B cell (primary cell): ENCODE data around the gene THEM5. TPM values are rescaled to one million over a fixed set of nuclear protein-coding genes. Genes with fewer than 3 reads are reported as not detected.

Experiments
- ATAC-seq: fragments of 200-7000 bp; cut with Tn5 transposase; one replicate; pipeline ENCODE4 v1.10.0; 2021; ENCODE audit warnings: low read depth, mild to moderate bottlenecking, moderate number of reproducible peaks, moderate library complexity
- CTCF ChIA-PET: fragments of 350-600 bp; sonication (Branson Sonifier 250); formaldehyde crosslinking; loops from one replicate; lab custom pipeline; 2021; ENCODE audit warnings: antibody characterized with exemption, inconsistent platforms; lab: Charles Lee
- POLR2A ChIA-PET: fragments of 350-600 bp; sonication (Branson Sonifier 250); formaldehyde crosslinking; loops from one replicate; lab custom pipeline; 2021; ENCODE audit warnings: antibody characterized with exemption; lab: Charles Lee
- DNase-seq: peaks from one replicate; pipeline ENCODE4 v3.0.0; 2013
- H2AFZ ChIP-seq: 2 replicates; pipeline ENCODE4 v1.6.1; 2012; ENCODE audit warnings: mild to moderate bottlenecking, low read depth, low read length; ENCODE audit not compliant: insufficient read depth, poor library complexity, severe bottlenecking
- H3K27ac ChIP-seq, 2 donors: 1 replicate in 1 of 2; 2 replicates in 1 of 2; pipeline ENCODE4 v1.5.1; 2012 to 2013; ENCODE audit warnings: low read length in 2 of 2, mild to moderate bottlenecking in 2 of 2, moderate library complexity in 1 of 2
- H3K27me3 ChIP-seq, 4 experiments: fragments of 200-600 bp in 1 of 4; sonication (generic) in 1 of 4; replicated peaks in 1 of 4; 1 replicate in 2 of 4; 2 replicates in 2 of 4; pipeline versions ENCODE4 v1.6.1 to v1.7.0; 2013 to 2016; ENCODE audit warnings: low read length in 3 of 4, mild to moderate bottlenecking in 2 of 4, mixed read lengths in 1 of 4, moderate library complexity in 1 of 4; ENCODE audit not compliant: insufficient read depth in 4 of 4, control insufficient read depth in 3 of 4; ENCODE audit errors: control extremely low read depth in 1 of 4
- H3K36me3 ChIP-seq, 2 experiments: replicated peaks in 1 of 2; 1 replicate in 1 of 2; 2 replicates in 1 of 2; pipeline versions ENCODE4 v1.6.1 to v1.7.1; 2013; ENCODE audit warnings: low read length in 1 of 2; ENCODE audit not compliant: insufficient read depth in 2 of 2, control insufficient read depth in 1 of 2; ENCODE audit errors: control extremely low read depth in 1 of 2, extremely low read depth in 1 of 2
- H3K4me1 ChIP-seq, 2 donors: fragments of 200-600 bp in 1 of 2; sonication (generic) in 1 of 2; 1 replicate in 1 of 2; 2 replicates in 1 of 2; pipeline versions ENCODE4 v1.5.1 to v1.6.1; 2013 to 2017; ENCODE audit warnings: low read length in 2 of 2; ENCODE audit not compliant: control insufficient read depth in 2 of 2, insufficient read depth in 2 of 2
- H3K4me2 ChIP-seq: replicated peaks from 2 replicates; pipeline ENCODE3; 2012; ENCODE audit warnings: mild to moderate bottlenecking, low read depth, low read length; ENCODE audit not compliant: poor library complexity, severe bottlenecking
- H3K4me3 ChIP-seq, 5 experiments: fragments of 200-600 bp in 1 of 5; sonication (generic) in 1 of 5; 1 replicate in 3 of 5; 2 replicates in 2 of 5; pipeline versions ENCODE4 v1.5.1 to v1.7.0; 2011 to 2016; ENCODE audit warnings: low read length in 4 of 5, mild to moderate bottlenecking in 4 of 5, low read depth in 2 of 5, control low read depth in 1 of 5, moderate library complexity in 1 of 5; ENCODE audit not compliant: insufficient read depth in 1 of 5; ENCODE audit errors: control extremely low read depth in 1 of 5, extremely low read depth in 1 of 5
- H3K79me2 ChIP-seq: fragments of 200-600 bp; sonication (generic); one replicate; pipeline ENCODE4 v1.6.0; 2016; ENCODE audit warnings: low read length; ENCODE audit not compliant: control insufficient read depth, insufficient read depth
- H3K9ac ChIP-seq: fragments of 200-600 bp; sonication (generic); 2 replicates; pipeline ENCODE4 v1.6.1; 2017; ENCODE audit warnings: mild to moderate bottlenecking, low read length, moderate library complexity
- H3K9me3 ChIP-seq, 3 donors: one replicate each; pipeline versions ENCODE4 v1.6.1 to v1.7.1; 2013; ENCODE audit warnings: low read length in 2 of 3; ENCODE audit not compliant: control insufficient read depth in 2 of 3, insufficient read depth in 1 of 3; ENCODE audit errors: control extremely low read depth in 1 of 3
- H4K20me1 ChIP-seq: 2 replicates; pipeline ENCODE4 v1.6.0; 2012; ENCODE audit warnings: mild to moderate bottlenecking, low read length; ENCODE audit not compliant: insufficient read depth, control insufficient read depth, poor library complexity, severe bottlenecking
- H3K27ac Mint-ChIP-seq: one replicate; pipeline ENCODE4 v1.8.0; 2021; ENCODE audit warnings: mixed read lengths
- H3K27me3 Mint-ChIP-seq: one replicate; pipeline ENCODE4 v1.8.0; 2021; ENCODE audit warnings: mixed read lengths
- H3K4me1 Mint-ChIP-seq: one replicate; pipeline ENCODE4 v1.8.0; 2021; ENCODE audit warnings: mixed read lengths
- H3K4me3 Mint-ChIP-seq: one replicate; pipeline ENCODE4 v1.8.0; 2021; ENCODE audit warnings: mixed read lengths
- H3K9me3 Mint-ChIP-seq: one replicate; pipeline ENCODE4 v1.8.0; 2022; ENCODE audit warnings: mixed read lengths; ENCODE audit not compliant: insufficient read depth
- CTCF ChIP-seq: fragments of 200-600 bp; IDR thresholded peaks from one replicate; pipeline ENCODE4 v1.8.0; 2022; ENCODE audit warnings: antibody characterized with exemption, mild to moderate bottlenecking
- EZH2 ChIP-seq: IDR thresholded peaks from 2 replicates; pipeline ENCODE4 v1.6.1; 2012; ENCODE audit warnings: borderline replicate concordance, low read depth, mild to moderate bottlenecking, moderate library complexity, low read length; ENCODE audit not compliant: insufficient read depth, poor library complexity, severe bottlenecking
- WGBS: methylation state at CpG from one replicate; pipeline ENCODE4 v1.1.5; 2013; ENCODE audit warnings: missing lambda C conversion rate; ENCODE audit not compliant: insufficient coverage; 5-methylcytosine and 5-hydroxymethylcytosine counted together
- intact Hi-C: fragments of 100-400 bp; cut with micrococcal nuclease; formaldehyde crosslinking; loops from one replicate; pipeline ENCODE4 v1.10.0; 2022
- polyA plus RNA-seq: library from polyadenylated mRNA; depleted of rRNA; stranded (reverse); fragments of >200 nt; gene quantifications from 2 replicates; pipeline ENCODE4 v1.2.3, GENCODE V29; 2012
- total RNA-seq, 2 donors: library from RNA; stranded (reverse); fragments of 120-200 nt in 1 of 2; gene quantifications; 1 replicate in 1 of 2; 2 replicates in 1 of 2; pipeline versions ENCODE4 v1.2.3 to v1.2.4, GENCODE V29; 2013 to 2022

THEM5 gene
- total and polyA plus RNA-seq, 2 donors (not counting 1 experiment from before 2014, with no cell fraction given), result not detected

- peaks cover 0 to 15% (median 0%) of the 10 kb centered on the region in 4 experiments for H3K27me3 ChIP-seq
- no peak overlapping the region for H3K9ac ChIP-seq
- Mint-ChIP-seq H3K27ac (no peak overlapping the region), H3K4me3 (no peak overlapping the region), H3K9me3 (no peaks in the 10 kb centered on the region), H3K4me1 (peaks cover 2% of the 10 kb centered on the region), H3K27me3 (peaks cover 22% of the 10 kb centered on the region)
- no peaks in the 10 kb centered on the region for H3K9me3 ChIP-seq
- intact Hi-C loops, result no loop called here
- no peak overlapping the region for H2AFZ ChIP-seq
- H3K36me3 ChIP-seq, result no peaks in the 10 kb centered on the region
- ChIA-PET CTCF (no interaction called here), POLR2A (interaction anchor here (0.6 kb wide), 1 partner anchor 1120 kb away, joined by 3 read pairs; no protein-coding TSS in a partner anchor)
- H3K4me1 ChIP-seq, result peaks cover 0 to 5% of the 10 kb centered on the region in 2 donors
- 93% methylated on average over 11 of the region's 12 CpGs for WGBS
- DNase-seq, result no peak
- H3K4me3 ChIP-seq, result no peak overlapping the region
- no peak for ATAC-seq
- H3K79me2 ChIP-seq, result no peaks in the 10 kb centered on the region
- H3K27ac ChIP-seq, result no peak overlapping the region
- no peak overlapping the region for H3K4me2 ChIP-seq
- H4K20me1 ChIP-seq, result no peaks in the 10 kb centered on the region
- TF ChIP-seq EZH2 (no peak), CTCF (no peak)
Observed at GRCh38 chr1:151819227-151819835, 34.2 kb downstream of the THEM5 start.

GRCh38 chr1:151817353-151817730, 36.2 kb downstream of the THEM5 start:
- no peaks in the 10 kb centered on the region for H4K20me1 ChIP-seq
- H3K27ac ChIP-seq, result no peak overlapping the region
- ChIA-PET CTCF (no interaction called here), POLR2A (no interaction called here)
- Mint-ChIP-seq H3K9me3 (no peaks in the 10 kb centered on the region), H3K4me1 (peaks cover 2% of the 10 kb centered on the region), H3K27ac (no peak overlapping the region), H3K27me3 (peaks cover 27% of the 10 kb centered on the region), H3K4me3 (no peak overlapping the region)
- H3K4me3 ChIP-seq, result no peak overlapping the region
- H3K4me2 ChIP-seq, result no peak overlapping the region
- no peaks in the 10 kb centered on the region for H3K36me3 ChIP-seq
- intact Hi-C loops, result no loop called here
- no peaks in the 10 kb centered on the region for H3K79me2 ChIP-seq
- H3K9me3 ChIP-seq, result no peaks in the 10 kb centered on the region
- DNase-seq (no peak), ATAC-seq (no peak)
- peaks cover 0 to 15% (median 0%) of the 10 kb centered on the region in 4 experiments for H3K27me3 ChIP-seq
- 18% methylated on average over 3 of the region's 7 CpGs for WGBS
- peaks cover 0 to 5% of the 10 kb centered on the region in 2 donors for H3K4me1 ChIP-seq
- no peak overlapping the region for H3K9ac ChIP-seq
- H2AFZ ChIP-seq, result no peak overlapping the region
- TF ChIP-seq EZH2 (no peak), CTCF (no peak)
